Loucy (cell line): ENCODE measurements around the gene FZD10.

Experiments used
- H2AFZ ChIP-seq: fragments of 200-600 bp; sonication (generic); 2 replicates; pipeline ENCODE4 v1.6.0; 2016; ENCODE audit warnings: antibody characterized with exemption, mild to moderate bottlenecking, low read length, moderate library complexity
- H3F3A ChIP-seq: fragments of 200-600 bp; 2 replicates; pipeline ENCODE4 v1.6.0; 2016; ENCODE audit warnings: antibody characterized with exemption, low read depth, mild to moderate bottlenecking
- H3K27me3 ChIP-seq: fragments of 200-600 bp; sonication (generic); 2 replicates; pipeline ENCODE4 v1.6.1; 2014; ENCODE audit warnings: low read length, mild to moderate bottlenecking; ENCODE audit not compliant: insufficient read depth, poor library complexity, severe bottlenecking
- H3K36me3 ChIP-seq: fragments of 200-600 bp; sonication (generic); 2 replicates; pipeline ENCODE4 v1.6.1; 2016; ENCODE audit warnings: low read length; ENCODE audit not compliant: insufficient read depth
- H3K4me1 ChIP-seq: fragments of 200-600 bp; sonication (generic); 2 replicates; pipeline ENCODE4 v1.5.1; 2014; ENCODE audit warnings: low read length, mild to moderate bottlenecking; ENCODE audit not compliant: insufficient read depth, poor library complexity, severe bottlenecking
- H3K4me2 ChIP-seq: fragments of 200-600 bp; sonication (generic); 2 replicates; pipeline ENCODE4 v1.6.0; 2014; ENCODE audit warnings: antibody characterized with exemption, low read length, low read depth, mild to moderate bottlenecking; ENCODE audit not compliant: poor library complexity, severe bottlenecking
- H3K4me3 ChIP-seq: fragments of 200-600 bp; sonication (generic); 2 replicates; pipeline ENCODE4 v1.5.1; 2014; ENCODE audit warnings: low read length, mild to moderate bottlenecking, mixed read lengths; ENCODE audit not compliant: poor library complexity, severe bottlenecking
- H3K79me2 ChIP-seq: fragments of 200-600 bp; sonication (generic); 2 replicates; pipeline ENCODE4 v1.6.1; 2014; ENCODE audit warnings: low read length; ENCODE audit not compliant: insufficient read depth
- H3K9ac ChIP-seq: fragments of 200-600 bp; sonication (generic); 2 replicates; pipeline ENCODE4 v1.6.0; 2014; ENCODE audit warnings: mild to moderate bottlenecking, low read depth, low read length, moderate library complexity; ENCODE audit not compliant: poor library complexity, severe bottlenecking
- H3K9me2 ChIP-seq: fragments of 200-600 bp; sonication (generic); replicated peaks from 2 replicates; pipeline ENCODE4 v1.6.1; 2016; ENCODE audit warnings: low read depth, low read length, mixed read lengths
- H3K9me3 ChIP-seq: fragments of 200-600 bp; sonication (generic); 2 replicates; pipeline ENCODE4 v1.6.1; 2014; ENCODE audit warnings: mild to moderate bottlenecking, antibody characterized with exemption, low read length, low read depth; ENCODE audit not compliant: insufficient read depth
- H4K20me1 ChIP-seq: fragments of 200-600 bp; sonication (generic); 2 replicates; pipeline ENCODE4 v1.6.0; 2014; ENCODE audit warnings: antibody characterized with exemption, low read length, mild to moderate bottlenecking; ENCODE audit not compliant: insufficient read depth, poor library complexity, severe bottlenecking
- EZH2phosphoT487 ChIP-seq: fragments of 200-600 bp; IDR thresholded peaks from 2 replicates; pipeline ENCODE4 v1.6.1; 2018; ENCODE audit warnings: antibody characterized with exemption, mild to moderate bottlenecking, moderate library complexity, borderline replicate concordance
- TF ChIP-seq, protein P1 (sequence below): fragments of 200-600 bp; sonication (generic); conservative IDR thresholded peaks from 2 replicates; pipeline ENCODE4 v1.5.1; 2014; ENCODE audit warnings: mild to moderate bottlenecking, antibody characterized with exemption, low read length

The FZD10 gene

DNA sequence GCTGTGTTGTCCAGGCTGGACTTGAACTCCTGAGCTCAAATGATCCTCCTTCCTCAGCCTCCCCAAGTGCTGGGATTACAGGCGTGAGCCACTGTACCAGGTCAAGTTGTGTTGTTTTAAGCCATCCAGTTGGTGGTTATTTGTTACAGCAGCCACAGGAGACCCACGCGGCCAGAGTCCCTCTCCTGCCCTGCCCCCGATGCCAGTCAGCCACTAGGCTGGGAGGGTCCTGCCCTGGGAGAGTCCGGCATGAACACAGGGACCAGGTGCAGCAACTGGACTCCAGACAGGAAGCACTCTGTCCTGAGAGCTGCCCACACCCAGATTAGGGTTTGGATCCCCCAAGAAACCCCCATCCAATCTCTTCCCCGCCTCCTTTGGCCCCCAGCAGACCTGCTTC, 44.1 kb upstream of the FZD10 start:
- H3F3A ChIP-seq, result no peaks in the 10 kb centered on the region
- H3K79me2 ChIP-seq, result no peaks in the 10 kb centered on the region
- H2AFZ ChIP-seq, result no peak overlapping the region
- no peak overlapping the region for H3K9ac ChIP-seq
- H3K4me2 ChIP-seq, result no peak overlapping the region
- H3K9me2 ChIP-seq, result no peaks in the 10 kb centered on the region
- no peaks in the 10 kb centered on the region for H3K9me3 ChIP-seq
- TF ChIP-seq, protein P1, sequence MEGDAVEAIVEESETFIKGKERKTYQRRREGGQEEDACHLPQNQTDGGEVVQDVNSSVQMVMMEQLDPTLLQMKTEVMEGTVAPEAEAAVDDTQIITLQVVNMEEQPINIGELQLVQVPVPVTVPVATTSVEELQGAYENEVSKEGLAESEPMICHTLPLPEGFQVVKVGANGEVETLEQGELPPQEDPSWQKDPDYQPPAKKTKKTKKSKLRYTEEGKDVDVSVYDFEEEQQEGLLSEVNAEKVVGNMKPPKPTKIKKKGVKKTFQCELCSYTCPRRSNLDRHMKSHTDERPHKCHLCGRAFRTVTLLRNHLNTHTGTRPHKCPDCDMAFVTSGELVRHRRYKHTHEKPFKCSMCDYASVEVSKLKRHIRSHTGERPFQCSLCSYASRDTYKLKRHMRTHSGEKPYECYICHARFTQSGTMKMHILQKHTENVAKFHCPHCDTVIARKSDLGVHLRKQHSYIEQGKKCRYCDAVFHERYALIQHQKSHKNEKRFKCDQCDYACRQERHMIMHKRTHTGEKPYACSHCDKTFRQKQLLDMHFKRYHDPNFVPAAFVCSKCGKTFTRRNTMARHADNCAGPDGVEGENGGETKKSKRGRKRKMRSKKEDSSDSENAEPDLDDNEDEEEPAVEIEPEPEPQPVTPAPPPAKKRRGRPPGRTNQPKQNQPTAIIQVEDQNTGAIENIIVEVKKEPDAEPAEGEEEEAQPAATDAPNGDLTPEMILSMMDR, result no peak
- no peak for TF ChIP-seq EZH2phosphoT487
- no peak overlapping the region for H3K4me3 ChIP-seq
- H4K20me1 ChIP-seq, result no peaks in the 10 kb centered on the region
- H3K36me3 ChIP-seq, result no peaks in the 10 kb centered on the region
- H3K4me1 ChIP-seq, result no peaks in the 10 kb centered on the region
- H3K27me3 ChIP-seq, result no peaks in the 10 kb centered on the region

DNA sequence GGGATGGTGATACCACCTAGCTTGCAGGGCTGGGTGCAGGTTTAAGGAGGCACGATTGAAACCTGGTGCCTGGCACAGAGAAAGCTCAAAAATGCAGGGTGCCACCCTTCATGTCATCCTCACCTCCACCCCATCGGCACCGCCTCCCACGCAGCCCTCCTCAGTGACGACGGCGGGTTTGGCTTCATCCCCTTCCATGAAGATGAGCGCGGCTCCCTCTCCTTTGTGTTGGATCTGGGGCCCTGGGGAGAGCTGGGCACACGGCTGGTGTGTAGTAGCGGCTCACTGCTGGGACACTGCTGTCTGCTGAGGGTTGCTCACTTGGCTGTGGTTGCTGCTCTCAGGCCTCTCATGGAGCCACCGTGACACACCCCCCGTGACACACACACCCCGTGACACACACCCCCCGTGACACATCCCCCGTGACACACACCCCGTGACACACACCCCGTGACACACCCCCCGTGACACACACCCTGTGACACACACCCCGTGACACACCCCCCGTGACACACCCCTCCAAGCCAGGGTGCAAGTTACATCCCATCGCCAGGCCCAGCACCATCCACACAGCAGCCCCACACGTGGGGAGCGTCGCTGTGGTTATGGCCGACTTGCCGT, 42.9 kb upstream of the FZD10 start:
- Histone ChIP-seq H3K27me3 (no peaks in the 10 kb centered on the region), H3K79me2 (no peaks in the 10 kb centered on the region)

DNA sequence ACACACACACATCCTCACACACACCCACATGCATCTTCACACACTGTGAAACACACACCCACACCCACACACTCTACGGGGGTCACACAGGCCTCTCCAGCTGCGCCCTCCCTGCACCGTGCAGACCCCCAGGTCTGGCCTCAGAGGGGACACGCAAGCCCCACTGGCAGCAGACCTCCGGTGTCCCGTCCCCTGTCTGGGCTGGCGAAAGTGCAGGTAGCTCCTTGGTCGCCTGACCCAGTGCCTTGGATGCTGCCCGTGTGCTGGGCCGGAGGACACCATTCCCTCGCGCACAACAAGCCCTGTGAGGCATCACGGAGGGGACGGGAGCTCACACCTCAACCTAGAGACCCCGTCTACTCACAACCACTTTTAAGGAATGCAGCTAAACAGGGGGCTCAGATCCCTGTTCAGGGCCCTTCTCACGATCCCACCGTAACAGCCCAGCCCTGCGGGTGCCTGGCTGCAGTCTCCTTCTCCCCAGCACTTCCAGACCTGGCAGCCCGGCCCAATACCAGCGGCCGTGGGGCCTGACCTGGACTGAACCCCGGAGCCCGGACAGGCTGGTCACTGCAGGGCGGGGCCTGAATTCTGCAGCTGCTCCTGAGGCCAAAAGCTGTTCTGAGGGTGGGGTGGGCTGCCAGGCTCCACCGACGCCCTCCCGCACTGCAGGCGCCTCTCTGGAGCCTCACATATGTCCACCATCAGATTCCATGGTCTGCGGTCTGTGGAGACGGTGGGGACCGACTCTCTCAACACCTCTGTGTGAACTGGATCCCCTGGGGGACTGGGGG, 42.1 kb upstream of the FZD10 start:
- Histone ChIP-seq H3K27me3 (no peaks in the 10 kb centered on the region), H4K20me1 (no peaks in the 10 kb centered on the region), H3K9me3 (no peaks in the 10 kb centered on the region), H3K4me2 (no peak overlapping the region), H3K4me3 (no peak overlapping the region), H3K9ac (no peak overlapping the region), H2AFZ (no peak overlapping the region), H3K9me2 (no peaks in the 10 kb centered on the region), H3K36me3 (no peaks in the 10 kb centered on the region), H3F3A (no peaks in the 10 kb centered on the region), H3K79me2 (no peaks in the 10 kb centered on the region), H3K4me1 (no peaks in the 10 kb centered on the region)
- TF ChIP-seq, protein P1, result no peak
- TF ChIP-seq EZH2phosphoT487, result no peak

More for the DNA sequence above, 42.9 kb upstream of the FZD10 start:
- Histone ChIP-seq H2AFZ (no peak overlapping the region), H3K4me2 (no peak overlapping the region), H3F3A (no peaks in the 10 kb centered on the region), H3K9me2 (no peaks in the 10 kb centered on the region), H4K20me1 (no peaks in the 10 kb centered on the region), H3K9ac (no peak overlapping the region), H3K9me3 (no peaks in the 10 kb centered on the region), H3K4me3 (no peak overlapping the region), H3K4me1 (no peaks in the 10 kb centered on the region), H3K36me3 (no peaks in the 10 kb centered on the region)
- TF ChIP-seq EZH2phosphoT487, result no peak
- TF ChIP-seq, protein P1, result no peak
